Measurements from ENCODE around the gene BICRA. TPM values are rescaled to one million over a fixed set of nuclear protein-coding genes. Genes with fewer than 3 reads are reported as not detected.

The BICRA gene
- total and polyA plus RNA-seq, 9 of the 15 experiments (the other 6 are each of a cell fraction or from before 2014, with no cell fraction given) = 0.01 to 8.8 (median 1.2) TPM

DNA sequence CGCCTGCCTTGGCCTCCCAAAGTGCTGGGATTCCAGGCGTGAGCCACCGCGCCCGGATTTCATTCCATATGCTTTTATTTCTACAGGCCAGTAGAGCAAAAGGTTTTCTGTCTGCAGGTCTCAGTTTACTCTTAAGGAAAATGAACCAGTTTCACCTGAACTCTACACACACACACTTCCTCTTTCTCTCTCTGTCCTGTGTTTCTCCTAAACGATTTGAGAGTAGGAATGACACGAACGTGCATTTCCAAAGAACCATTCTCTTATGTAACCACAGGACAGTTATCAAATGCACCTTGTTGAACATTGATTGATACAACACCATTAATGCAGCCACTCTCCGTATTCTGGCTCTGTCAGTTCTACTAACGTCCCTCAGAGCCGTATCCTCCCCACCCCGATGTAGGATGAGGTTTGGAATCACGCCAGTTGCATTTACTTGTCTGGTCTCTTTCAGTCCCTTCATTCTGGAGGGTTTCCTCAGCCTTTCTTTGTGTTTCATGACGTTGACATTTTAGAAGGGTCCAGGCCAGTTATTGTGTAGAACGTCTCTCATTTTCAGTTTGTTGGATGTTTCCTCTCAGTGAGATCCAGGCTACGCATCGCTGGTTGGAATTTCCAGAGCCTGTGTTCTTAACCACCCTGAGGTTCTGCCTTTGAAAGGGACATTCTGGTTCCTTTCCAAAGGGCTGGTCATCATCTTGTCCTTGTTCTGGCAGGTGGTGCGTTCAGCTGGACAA is 36.0 kb downstream of the BICRA start:
- POLR2A ChIA-PET = interaction anchor here (0.7 to 1.7 kb wide), 4 partner anchors 10 to 72 kb away, joined by 3 to 4 read pairs (median 4); no protein-coding TSS in a partner anchor
- H3K4me1 ChIP-seq (replicated peaks in 1 of 2; ENCODE audit: control insufficient read depth in 2 of 2, insufficient read depth in 2 of 2, low read length in 2 of 2) = peaks cover 12 to 21% of the 10 kb centered on the region in 2 experiments; a peak in 4 of 5 replicates
- peaks cover 6% of the 10 kb centered on the region; the same call in 1 of the 2 replicates for H4K20me1 ChIP-seq (replicated peaks; ENCODE audit: control insufficient read depth, insufficient read depth, low read length)
- H3K79me2 ChIP-seq (ENCODE audit: control insufficient read depth, insufficient read depth, low read length) = peaks cover 25% of the 10 kb centered on the region
- H3K9ac ChIP-seq (ENCODE audit: insufficient read depth in 1 of 2, low read depth in 2 of 2, low read length in 2 of 2) = no peak overlapping the region
- no TSS peak for BruUV-seq (replicated peaks)
- no peak overlapping the region for H3K27ac ChIP-seq (ENCODE audit: extremely low read depth, low read depth, low read length)
- H3K9me3 ChIP-seq (replicated peaks; ENCODE audit: control insufficient read depth, insufficient read depth, low read depth, low read length) = no peaks in the 10 kb centered on the region; the same call in 1 of the 2 replicates
- no peaks in the 10 kb centered on the region for H3K27me3 ChIP-seq (ENCODE audit: control insufficient read depth in 2 of 2, insufficient read depth in 2 of 2, low read length in 2 of 2)
- H2AFZ ChIP-seq (ENCODE audit: low read depth, low read length) = no peak overlapping the region
- H3K9me1 ChIP-seq (ENCODE audit: control insufficient read depth, insufficient read depth, low read length) = no peaks in the 10 kb centered on the region
- DNase-seq (ENCODE audit: extremely low read depth in 1 of 4, low spot score in 3 of 4) = peak in 1 of 4 experiments; percentile 21
- in situ Hi-C loops (cut with MboI) = no loop called here
- no peak overlapping the region for H3K4me3 ChIP-seq
- TF ChIP-seq SPI1 (IDR thresholded peaks at IDR 0.05; ENCODE audit: borderline replicate concordance, low read depth, low read length) (peak; percentile 90), MTA1 (IDR thresholded peaks at IDR 0.05; ENCODE audit: borderline replicate concordance) (no peak)
- ATAC-seq = no peak
- CTCF ChIA-PET (ENCODE audit: low intra/inter-chr PET ratio) = no interaction called here
- intact Hi-C loops (cut with micrococcal nuclease) = no loop called here
- H3K36me3 ChIP-seq (ENCODE audit: control insufficient read depth, insufficient read depth, low read length) = peaks cover 9% of the 10 kb centered on the region; the same call in 2 of the 3 replicates
- 54% methylated on average over 18 of the region's 18 CpGs for WGBS (ENCODE audit: insufficient coverage, low coverage, missing lambda C conversion rate)
- H3K4me2 ChIP-seq (ENCODE audit: insufficient read depth, low read length) = no peak overlapping the region; the same call in 1 of the 2 replicates
- no peak for FAIRE-seq

DNA sequence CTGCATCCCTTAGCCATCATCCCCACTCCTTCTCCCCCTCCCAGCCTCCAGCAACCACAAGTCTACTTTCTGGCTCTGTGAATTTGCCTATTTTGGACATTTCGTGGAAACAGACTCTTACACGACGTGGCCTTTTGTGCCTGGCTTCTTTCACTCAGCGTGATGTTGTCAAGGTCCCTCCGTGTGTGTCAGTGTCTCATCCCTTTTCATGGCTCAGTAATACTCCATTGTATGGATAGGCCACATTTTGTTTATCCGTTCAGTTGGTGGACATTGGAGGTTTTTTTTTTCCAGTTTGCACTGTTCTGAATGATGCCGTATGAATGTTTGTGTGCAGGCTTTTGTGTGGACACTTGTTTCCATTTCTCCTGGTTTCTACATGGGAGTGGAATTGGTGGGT is 38.0 kb downstream of the BICRA start:
- Histone ChIP-seq H2AFZ (ENCODE audit: low read depth, low read length) (no peak overlapping the region), H3K9ac (ENCODE audit: insufficient read depth in 1 of 2, low read depth in 2 of 2, low read length in 2 of 2) (no peak overlapping the region), H3K79me2 (ENCODE audit: control insufficient read depth, insufficient read depth, low read length) (peaks cover 25% of the 10 kb centered on the region), H3K36me3 (ENCODE audit: control insufficient read depth, insufficient read depth, low read length) (peaks cover 9% of the 10 kb centered on the region; the same call in 2 of the 3 replicates), H3K4me1 (replicated peaks in 1 of 2; ENCODE audit: control insufficient read depth in 2 of 2, insufficient read depth in 2 of 2, low read length in 2 of 2) (peaks cover 12 to 32% of the 10 kb centered on the region in 2 experiments; a peak in 4 of 5 replicates), H3K9me3 (replicated peaks; ENCODE audit: control insufficient read depth, insufficient read depth, low read depth, low read length) (no peaks in the 10 kb centered on the region; the same call in 1 of the 2 replicates), H4K20me1 (replicated peaks; ENCODE audit: control insufficient read depth, insufficient read depth, low read length) (peaks cover 6% of the 10 kb centered on the region; the same call in 1 of the 2 replicates), H3K27ac (ENCODE audit: extremely low read depth, low read depth, low read length) (no peak overlapping the region), H3K4me3 (no peak overlapping the region), H3K27me3 (ENCODE audit: control insufficient read depth in 2 of 2, insufficient read depth in 2 of 2, low read length in 2 of 2) (no peaks in the 10 kb centered on the region), H3K4me2 (ENCODE audit: insufficient read depth, low read length) (no peak overlapping the region), H3K9me1 (ENCODE audit: control insufficient read depth, insufficient read depth, low read length) (no peaks in the 10 kb centered on the region)
- in situ Hi-C loops (cut with MboI) = no loop called here
- BruUV-seq (replicated peaks) = no TSS peak
- no peak for DNase-seq (ENCODE audit: extremely low read depth in 1 of 4, low spot score in 3 of 4)
- POLR2A ChIA-PET = no interaction called here
- no peak for FAIRE-seq
- 89% methylated on average over 7 of the region's 7 CpGs for WGBS (ENCODE audit: insufficient coverage, low coverage, missing lambda C conversion rate)
- CTCF ChIA-PET (ENCODE audit: low intra/inter-chr PET ratio) = no interaction called here
- intact Hi-C loops (cut with micrococcal nuclease) = no loop called here
- ATAC-seq = no peak
- no peak for TF ChIP-seq ZC3H11A (IDR thresholded peaks at IDR 0.05; ENCODE audit: low read depth, low read length)
- TF ChIP-seq BACH1 (tag; IDR thresholded peaks at IDR 0.05) = no peak
- no peak for TF ChIP-seq MED1 (CRISPR knock-in tag; IDR thresholded peaks at IDR 0.05; ENCODE audit: borderline replicate concordance)
- no peak for TF ChIP-seq TSC22D4 (tag; IDR thresholded peaks at IDR 0.05)
- no peak for TF ChIP-seq NELFE (IDR thresholded peaks at IDR 0.05; ENCODE audit: insufficient read depth, insufficient read length)
- no peak for TF ChIP-seq ZC3H4 (CRISPR knock-in tag; IDR thresholded peaks at IDR 0.05; ENCODE audit: borderline replicate concordance)
- TF ChIP-seq POU5F1 (IDR thresholded peaks at IDR 0.05; ENCODE audit: borderline replicate concordance, low read depth, low read length, partially characterized antibody) = no peak
- 0 out of 2 replicates have a peak, but pooled peaks have one; percentile 33 for TF ChIP-seq ADNP (tag; IDR thresholded peaks at IDR 0.05)
- TF ChIP-seq RNF2 (IDR thresholded peaks at IDR 0.05) = no peak
- TF ChIP-seq TAF9B (IDR thresholded peaks at IDR 0.05; ENCODE audit: partially characterized antibody) = no peak
- TF ChIP-seq, protein P1, sequence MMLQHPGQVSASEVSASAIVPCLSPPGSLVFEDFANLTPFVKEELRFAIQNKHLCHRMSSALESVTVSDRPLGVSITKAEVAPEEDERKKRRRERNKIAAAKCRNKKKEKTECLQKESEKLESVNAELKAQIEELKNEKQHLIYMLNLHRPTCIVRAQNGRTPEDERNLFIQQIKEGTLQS (IDR thresholded peaks at IDR 0.05) = no peak
- TF ChIP-seq, protein P1 (CRISPR knock-in tag; conservative IDR thresholded peaks at IDR 0.05) = no peak
- no peak for TF ChIP-seq THRAP3 (IDR thresholded peaks at IDR 0.05; ENCODE audit: borderline replicate concordance)
- TF ChIP-seq ZNF134 (CRISPR knock-in tag; conservative IDR thresholded peaks at IDR 0.05) = no peak

Measured in K562 (cell line).